HT1080 (cell line): ENCODE data around the gene RPS4Y2. TPM values are rescaled to one million over a fixed set of nuclear protein-coding genes. Genes with fewer than 3 reads are reported as not detected.

ENCODE experiments used
- DNase-seq: peaks from one replicate; pipeline ENCODE4 v3.0.0-alpha.2; 2015; ENCODE audit warnings: low read depth
- total RNA-seq: library from RNA; depleted of rRNA; stranded (reverse); fragments of >200 nt; shearing (Covaris generic); gene quantifications from 2 replicates; pipeline ENCODE4 v1.2.3, GENCODE V29; 2014; rRNA removed

The RPS4Y2 gene
- total RNA-seq, 1 experiment from 2014 or later = not detected

DNA sequence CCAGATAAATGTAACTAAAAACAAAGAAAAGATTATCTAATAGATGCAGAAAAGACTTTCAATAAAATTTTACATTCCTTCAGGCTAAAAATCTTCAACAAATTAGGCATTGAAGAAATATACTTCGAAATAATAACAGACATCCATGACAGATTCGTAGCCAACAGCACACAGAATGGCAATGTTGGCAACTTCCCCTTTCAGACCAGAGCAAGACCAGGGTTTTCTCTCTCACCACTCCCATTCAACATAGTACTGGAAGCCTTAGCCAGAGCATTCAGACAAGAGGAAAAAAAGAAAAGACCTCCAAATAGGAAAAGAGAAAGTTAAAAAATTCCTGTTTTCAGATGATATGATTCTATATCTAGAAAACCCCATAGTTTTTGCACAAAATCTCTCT is 61.2 kb downstream of the RPS4Y2 start:
- DNase-seq = no peak

Other genes with a start within 250 kb of the RPS4Y2 start
- gene EIF1AY, start 180.3 kb upstream of the RPS4Y2 start, total RNA-seq = 21.6 and 31.4 TPM in 2 replicates